ENCODE measurements around the gene MICU1.
"Not testable (repeated sequence)": the region's sequence is repeated elsewhere in the genome, so short reads cannot be mapped to it uniquely, and the experiment has no call there.

Gene MICU1

GRCh38 chr10:72563327-72563932 is 62.4 kb downstream of the MICU1 start:
- Histone ChIP-seq H3K36me3 (peaks cover 58 to 83% (median 70%) of the 10 kb centered on the region in 11 experiments), H4K20me1 (no peaks in the 10 kb centered on the region), H3K27me3 (no peaks in the 10 kb centered on the region)

GRCh38 chr10:72561745-72562166 is 64.1 kb downstream of the MICU1 start:
- Histone ChIP-seq H3K36me3 (peaks cover 64 to 88% (median 76%) of the 10 kb centered on the region in 11 experiments), H3K4me1 (peaks cover 0 to 18% (median 7%) of the 10 kb centered on the region in 10 experiments; a peak in 9 of 20 replicates), H3K4me3 (no peak overlapping the region), H3K4me2 (no peak overlapping the region), H4K20me1 (no peaks in the 10 kb centered on the region), H3K9ac (no peak overlapping the region), H3K27ac (no peak overlapping the region), H3K9me3 (replicated peaks in 1 of 11) (peaks cover 8 to 14% (median 12%) of the 10 kb centered on the region in 11 experiments; a peak in 20 of 22 replicates), H3K27me3 (no peaks in the 10 kb centered on the region)
- no peak for TF ChIP-seq Cebpa-rat (IDR thresholded peaks at IDR 0.05)

More at GRCh38 chr10:72563327-72563932, 62.4 kb downstream of the MICU1 start:
- no peak for TF ChIP-seq Cebpa-rat (IDR thresholded peaks at IDR 0.05)
- peak overlapping the region in 7 of 11 experiments; percentile 12 to 74 (median 54); a peak in 10 of 22 replicates for H3K4me2 ChIP-seq
- peaks cover 8 to 14% (median 12%) of the 10 kb centered on the region in 11 experiments; a peak in 20 of 22 replicates for H3K9me3 ChIP-seq (replicated peaks in 1 of 11)
- H3K4me3 ChIP-seq, result no peak overlapping the region
- no peak overlapping the region for H3K9ac ChIP-seq
- H3K4me1 ChIP-seq, result peaks cover 0 to 18% (median 7%) of the 10 kb centered on the region in 10 experiments; a peak in 9 of 20 replicates
- H3K27ac ChIP-seq, result peak overlapping the region in 6 of 11 experiments; percentile 5 to 61 (median 34); a peak in 8 of 22 replicates

GRCh38 chr10:72557362-72557761 is 68.5 kb downstream of the MICU1 start:
- no peaks in the 10 kb centered on the region for H3K27me3 ChIP-seq
- TF ChIP-seq Cebpa-rat (IDR thresholded peaks at IDR 0.05), result no peak
- H4K20me1 ChIP-seq, result no peaks in the 10 kb centered on the region
- H3K9ac ChIP-seq, result no peak overlapping the region
- peaks cover 8 to 14% (median 12%) of the 10 kb centered on the region in 11 experiments; a peak in 20 of 22 replicates for H3K9me3 ChIP-seq (replicated peaks in 1 of 11)
- no peaks in the 10 kb centered on the region for H3K4me1 ChIP-seq
- no peak overlapping the region for H3K4me2 ChIP-seq
- H3K4me3 ChIP-seq, result no peak overlapping the region
- peaks cover 35 to 96% (median 49%) of the 10 kb centered on the region in 11 experiments for H3K36me3 ChIP-seq
- no peak overlapping the region for H3K27ac ChIP-seq

GRCh38 chr10:72552857-72553256 is 73.0 kb downstream of the MICU1 start:
- TF ChIP-seq Cebpa-rat (IDR thresholded peaks at IDR 0.05), result no peak
- no peak overlapping the region for H3K4me2 ChIP-seq
- H3K27ac ChIP-seq, result no peak overlapping the region
- H3K36me3 ChIP-seq, result peaks cover 30 to 87% (median 42%) of the 10 kb centered on the region in 11 experiments
- H3K9ac ChIP-seq, result no peak overlapping the region
- H3K9me3 ChIP-seq (replicated peaks in 1 of 11), result no peaks in the 10 kb centered on the region
- H4K20me1 ChIP-seq, result no peaks in the 10 kb centered on the region
- H3K27me3 ChIP-seq, result no peaks in the 10 kb centered on the region
- no peak overlapping the region for H3K4me3 ChIP-seq
- no peaks in the 10 kb centered on the region for H3K4me1 ChIP-seq

- Histone ChIP-seq H3K27me3 (no peaks in the 10 kb centered on the region), H3K36me3 (peaks cover 31 to 87% (median 44%) of the 10 kb centered on the region in 11 experiments), H3K4me1 (no peaks in the 10 kb centered on the region), H3K9ac (no peak overlapping the region), H3K9me3 (replicated peaks in 1 of 11) (no peaks in the 10 kb centered on the region), H4K20me1 (no peaks in the 10 kb centered on the region), H3K27ac (no peak overlapping the region), H3K4me2 (no peak overlapping the region), H3K4me3 (no peak overlapping the region)
- no peak for TF ChIP-seq Cebpa-rat (IDR thresholded peaks at IDR 0.05)
These were observed 75.6 kb downstream of the MICU1 start for GRCh38 chr10:72550239-72550638.

- Histone ChIP-seq H3K4me1 (no peaks in the 10 kb centered on the region), H3K27ac (no peak overlapping the region), H4K20me1 (no peaks in the 10 kb centered on the region), H3K4me3 (no peak overlapping the region), H3K27me3 (no peaks in the 10 kb centered on the region), H3K4me2 (no peak overlapping the region), H3K9me3 (replicated peaks in 1 of 11) (peaks cover 28 to 38% (median 32%) of the 10 kb centered on the region in 11 experiments), H3K9ac (no peak overlapping the region), H3K36me3 (peaks cover 57 to 98% (median 74%) of the 10 kb centered on the region in 11 experiments)
- TF ChIP-seq Cebpa-rat (IDR thresholded peaks at IDR 0.05), result no peak
These were observed 80.3 kb downstream of the MICU1 start for GRCh38 chr10:72545546-72545945.

GRCh38 chr10:72543855-72544254 is 82.0 kb downstream of the MICU1 start:
- H3K9me3 ChIP-seq (replicated peaks in 1 of 11), result peaks cover 39 to 55% (median 49%) of the 10 kb centered on the region in 11 experiments

GRCh38 chr10:72542396-72542815 is 83.5 kb downstream of the MICU1 start:
- Histone ChIP-seq H3K9me3 (replicated peaks in 1 of 11) (peaks cover 39 to 59% (median 52%) of the 10 kb centered on the region in 11 experiments), H3K36me3 (peaks cover 41 to 77% (median 60%) of the 10 kb centered on the region in 11 experiments), H3K4me3 (peak overlapping the region in 2 of 10 experiments; percentile 12 to 18; a peak in 1 of 20 replicates), H3K4me2 (no peak overlapping the region), H3K9ac (no peak overlapping the region), H3K27me3 (no peaks in the 10 kb centered on the region), H4K20me1 (no peaks in the 10 kb centered on the region), H3K4me1 (peaks cover 0 to 27% (median 14%) of the 10 kb centered on the region in 10 experiments; a peak in 13 of 20 replicates), H3K27ac (no peak overlapping the region)
- TF ChIP-seq Cebpa-rat (IDR thresholded peaks at IDR 0.05), result no peak

More at GRCh38 chr10:72543855-72544254, 82.0 kb downstream of the MICU1 start:
- Histone ChIP-seq H3K4me1 (peaks cover 0 to 13% (median 1%) of the 10 kb centered on the region in 10 experiments; a peak in 5 of 20 replicates), H3K36me3 (peaks cover 49 to 91% (median 67%) of the 10 kb centered on the region in 11 experiments)
- H3K27me3 ChIP-seq, H3K9ac ChIP-seq, H4K20me1 ChIP-seq, H3K4me2 ChIP-seq, H3K27ac ChIP-seq, H3K4me3 ChIP-seq: not testable (repeated sequence)

- Histone ChIP-seq H3K4me2 (no peak overlapping the region), H3K27ac (no peak overlapping the region), H3K4me3 (peak overlapping the region in 2 of 10 experiments; percentile 6 to 9; a peak in 2 of 20 replicates), H3K9me3 (replicated peaks in 1 of 11) (peaks cover 39 to 59% (median 52%) of the 10 kb centered on the region in 11 experiments), H3K9ac (no peak overlapping the region), H4K20me1 (no peaks in the 10 kb centered on the region), H3K36me3 (peaks cover 39 to 68% (median 53%) of the 10 kb centered on the region in 11 experiments), H3K27me3 (no peaks in the 10 kb centered on the region), H3K4me1 (peaks cover 0 to 30% (median 14%) of the 10 kb centered on the region in 10 experiments; a peak in 13 of 20 replicates)
- no peak for TF ChIP-seq Cebpa-rat (IDR thresholded peaks at IDR 0.05)
These were observed 84.5 kb downstream of the MICU1 start for GRCh38 chr10:72541337-72541736.
